SK-N-SH (cell line): ENCODE data around the gene MAGI2. TPM values are rescaled to one million over a fixed set of nuclear protein-coding genes. Genes with fewer than 3 reads are reported as not detected.

Experiments
- CTCF ChIA-PET: fragments of 300-600, 350-600 bp; formaldehyde crosslinking; extraction: SDS; loops from one replicate; lab custom pipeline; 2021; lab: Yijun Ruan, JAX
- POLR2A ChIA-PET: fragments of 350-600 bp; sonication (Branson Sonifier 250); formaldehyde crosslinking; extraction: SDS; loops from one replicate; lab custom pipeline; 2020; ENCODE audit warnings: antibody characterized with exemption, inconsistent platforms; lab: Yijun Ruan, JAX
- DNase-seq: peaks from one replicate; pipeline ENCODE4 v3.0.0; 2012
- H2AFZ ChIP-seq: fragments of 200-600 bp; sonication (generic); 2 replicates; pipeline ENCODE4 v1.8.1; 2016; ENCODE audit warnings: antibody characterized with exemption, mild to moderate bottlenecking, low read depth
- H3F3A ChIP-seq: fragments of 200-600 bp; sonication (generic); replicated peaks from 2 replicates; pipeline ENCODE3; 2016; ENCODE audit warnings: antibody characterized with exemption, mild to moderate bottlenecking; ENCODE audit not compliant: insufficient read depth
- H3K27ac ChIP-seq, 2 experiments: fragments of 200-500 bp in 1 of 2; fragments of 200-600 bp in 1 of 2; sonication (Bioruptor generic) in 1 of 2; sonication (generic), shearing (Covaris generic) in 1 of 2; 2 replicates each; pipeline versions ENCODE4 v1.5.1 to v1.6.1; 2014 to 2016; ENCODE audit warnings: low read depth in 2 of 2, inconsistent platforms in 1 of 2, low read length in 1 of 2, mild to moderate bottlenecking in 1 of 2, mixed read lengths in 1 of 2
- H3K27me3 ChIP-seq: fragments of 200-600 bp; sonication (generic), shearing (Covaris generic); 2 replicates; pipeline ENCODE4 v1.6.1; 2016; ENCODE audit warnings: mixed run types; ENCODE audit not compliant: insufficient read depth
- H3K36me3 ChIP-seq, 2 experiments: fragments of 200-500 bp in 1 of 2; fragments of 200-600 bp in 1 of 2; sonication (Bioruptor generic) in 1 of 2; sonication (generic) in 1 of 2; replicated peaks in 1 of 2; 2 replicates each; pipeline versions ENCODE3 to v1.5.1; 2014 to 2016; ENCODE audit warnings: low read length in 1 of 2, mild to moderate bottlenecking in 1 of 2; ENCODE audit not compliant: insufficient read depth in 2 of 2, control insufficient read depth in 1 of 2
- H3K4me1 ChIP-seq, 2 experiments: fragments of 200-500 bp in 1 of 2; fragments of 200-600 bp in 1 of 2; sonication (Bioruptor generic) in 1 of 2; sonication (generic), shearing (Covaris generic) in 1 of 2; 2 replicates each; pipeline versions ENCODE4 v1.5.1 to v1.6.1; 2014 to 2016; ENCODE audit warnings: low read depth in 1 of 2, low read length in 1 of 2, mixed run types in 1 of 2; ENCODE audit not compliant: insufficient read depth in 2 of 2, control insufficient read depth in 1 of 2
- H3K4me2 ChIP-seq: fragments of 200-600 bp; sonication (generic), shearing (Covaris generic); 2 replicates; pipeline ENCODE4 v1.6.1; 2017; ENCODE audit warnings: mixed run types
- H3K4me3 ChIP-seq, 2 experiments: fragments of 200-500 bp in 1 of 2; fragments of 200-600 bp in 1 of 2; sonication (Bioruptor generic) in 1 of 2; sonication (generic), shearing (Covaris generic) in 1 of 2; 2 replicates each; pipeline versions ENCODE4 v1.5.1 to v1.8.1; 2014 to 2016; ENCODE audit warnings: low read depth in 2 of 2, inconsistent platforms in 1 of 2, low read length in 1 of 2, mild to moderate bottlenecking in 1 of 2, mixed read lengths in 1 of 2, moderate library complexity in 1 of 2
- H3K79me2 ChIP-seq: fragments of 200-600 bp; sonication (generic); 2 replicates; pipeline ENCODE4 v1.8.1; 2017; ENCODE audit warnings: mild to moderate bottlenecking; ENCODE audit not compliant: insufficient read depth
- H3K9ac ChIP-seq: fragments of 200-600 bp; sonication (generic); 2 replicates; pipeline ENCODE4 v1.6.1; 2017; ENCODE audit warnings: mixed run types
- H3K9me2 ChIP-seq: fragments of 200-600 bp; sonication (generic); 2 replicates; pipeline ENCODE4 v1.6.1; 2017; ENCODE audit warnings: mixed run types
- H3K9me3 ChIP-seq: fragments of 200-600 bp; sonication (generic); 2 replicates; pipeline ENCODE4 v1.6.1; 2017; ENCODE audit warnings: mixed run types, mild to moderate bottlenecking, moderate library complexity
- H4K20me1 ChIP-seq: fragments of 200-600 bp; sonication (generic); 2 replicates; pipeline ENCODE4 v1.6.1; 2017; ENCODE audit warnings: mild to moderate bottlenecking, mixed run types; ENCODE audit not compliant: insufficient read depth
- CTCF ChIP-seq: fragments of 200-600 bp; sonication (generic); IDR thresholded peaks from 2 replicates; pipeline ENCODE4 v1.6.1; 2017; ENCODE audit warnings: antibody characterized with exemption, mild to moderate bottlenecking, moderate library complexity
- EP300 ChIP-seq, 2 experiments: IDR thresholded peaks; 2 replicates each; pipeline versions ENCODE4 v1.4.0 to v1.6.1; 2012; ENCODE audit warnings: borderline replicate concordance in 1 of 2, low read depth in 1 of 2, low read length in 1 of 2
- EZH2phosphoT487 ChIP-seq: fragments of 200-600 bp; sonication (generic); IDR thresholded peaks from 2 replicates; pipeline ENCODE4 v1.6.1; 2017; ENCODE audit warnings: low read depth, mixed run types, mild to moderate bottlenecking, antibody characterized with exemption, moderate library complexity, borderline replicate concordance
- FOXM1 ChIP-seq: IDR thresholded peaks from 2 replicates; pipeline ENCODE4 v1.4.0; 2012; ENCODE audit warnings: low read depth, mild to moderate bottlenecking
- GATA2 ChIP-seq: sonication (generic); formaldehyde crosslinking; IDR thresholded peaks from 2 replicates; pipeline ENCODE4 v1.5.0; 2020; ENCODE audit warnings: mild to moderate bottlenecking, missing genetic modification reagents
- JUND ChIP-seq: IDR thresholded peaks from 2 replicates; pipeline ENCODE4 v1.4.0; 2012
- MAX ChIP-seq: IDR thresholded peaks from 2 replicates; pipeline ENCODE4 v1.4.0; 2012; ENCODE audit warnings: low read depth
- MEF2A ChIP-seq: IDR thresholded peaks from 2 replicates; pipeline ENCODE4 v1.4.0; 2012; ENCODE audit warnings: low read depth, borderline replicate concordance
- NRF1 ChIP-seq: IDR thresholded peaks from 2 replicates; pipeline ENCODE4 v1.6.1; 2012; ENCODE audit warnings: low read depth, mild to moderate bottlenecking, low read length
- PBX3 ChIP-seq: IDR thresholded peaks from 2 replicates; pipeline ENCODE4; 2012
- POLR2AphosphoS5 ChIP-seq: IDR thresholded peaks from 2 replicates; pipeline ENCODE4 v1.6.1; 2012; ENCODE audit warnings: low read depth, low read length
- RXRA ChIP-seq: IDR thresholded peaks from 2 replicates; pipeline ENCODE4 v1.4.0; 2012; ENCODE audit warnings: low read depth, mild to moderate bottlenecking, borderline replicate concordance
- SIN3A ChIP-seq: IDR thresholded peaks from 2 replicates; pipeline ENCODE4 v1.6.1; 2012; ENCODE audit warnings: low read depth, mild to moderate bottlenecking, low read length, moderate library complexity, borderline replicate concordance
- SMC3 ChIP-seq: IDR thresholded peaks from 2 replicates; pipeline ENCODE4 v1.6.1; 2012; ENCODE audit warnings: low read depth, low read length, improper control_type of control experiment
- YY1 ChIP-seq: IDR thresholded peaks from 2 replicates; pipeline ENCODE4 v1.4.0; 2012; ENCODE audit warnings: low read depth, mild to moderate bottlenecking
- ZBTB33 ChIP-seq: IDR thresholded peaks from 2 replicates; pipeline ENCODE4 v1.4.0; 2012; ENCODE audit warnings: low read depth, borderline replicate concordance
- WGBS: methylation state at CpG from one replicate; pipeline ENCODE4 v1.1.6; 2017; ENCODE audit warnings: low lambda C conversion rate; 5-methylcytosine and 5-hydroxymethylcytosine counted together
- polyA plus RNA-seq, 3 experiments: library from polyadenylated mRNA; depleted of rRNA; stranded (reverse); fragments of >200 nt; gene quantifications; 2 replicates each; pipeline ENCODE4 v1.2.3, GENCODE V29; 2012

MAGI2 gene
- polyA plus RNA-seq, 1 of the 3 experiments (the other 2 are of a cell fraction): 1.1 TPM

- no peaks in the 10 kb centered on the region; a peak in 1 of 4 replicates for H3K4me1 ChIP-seq
- no peaks in the 10 kb centered on the region for H4K20me1 ChIP-seq
- no peak for DNase-seq
- H3K9me2 ChIP-seq: no peaks in the 10 kb centered on the region
- WGBS: 53% methylated on average over 1 of the region's 1 CpG
- no peak overlapping the region for H3K27ac ChIP-seq
- H3K9ac ChIP-seq: no peak overlapping the region
- CTCF ChIA-PET: interaction anchor here (0.7 to 1.2 kb wide), 2 partner anchors 13 to 21 kb away, joined by 3 to 4 read pairs; no protein-coding TSS in a partner anchor
- H3K79me2 ChIP-seq: no peaks in the 10 kb centered on the region
- H3K4me2 ChIP-seq: no peak overlapping the region
- no peak overlapping the region for H3K4me3 ChIP-seq
- H3K27me3 ChIP-seq: no peaks in the 10 kb centered on the region
- H3K9me3 ChIP-seq: no peaks in the 10 kb centered on the region
- H2AFZ ChIP-seq: no peak overlapping the region
- H3F3A ChIP-seq: no peaks in the 10 kb centered on the region
- TF ChIP-seq YY1: no peak
- TF ChIP-seq MAX: no peak
- TF ChIP-seq NRF1: no peak
- TF ChIP-seq EP300 (IDR thresholded peaks at IDR 0.05; ENCODE audit: borderline replicate concordance in 1 of 2, low read depth in 1 of 2, low read length in 1 of 2): no peak
- no peak for TF ChIP-seq FOXM1
- no peak for TF ChIP-seq SMC3
- TF ChIP-seq CTCF: no peak
- no peaks in the 10 kb centered on the region for H3K36me3 ChIP-seq
- POLR2A ChIA-PET: no interaction called here
Measured at GRCh38 chr7:78742694-78743093, 710.8 kb downstream of the MAGI2 start.

GRCh38 chr7:78736548-78736947 is 716.9 kb downstream of the MAGI2 start:
- H3K27ac ChIP-seq: no peak overlapping the region
- WGBS: 45% methylated on average over 1 of the region's 1 CpG
- ChIA-PET POLR2A (no interaction called here), CTCF (interaction anchor here (1.4 kb wide), 1 partner anchor 11 kb away, joined by 3 read pairs; no protein-coding TSS in a partner anchor)
- TF ChIP-seq MAX: no peak
- TF ChIP-seq FOXM1: no peak
- TF ChIP-seq GATA2 (CRISPR knock-in tag): no peak
- no peak for TF ChIP-seq EZH2phosphoT487
- no peak for TF ChIP-seq ZBTB33
- no peak for TF ChIP-seq PBX3
- TF ChIP-seq SIN3A: no peak
- no peak for TF ChIP-seq SMC3
- TF ChIP-seq JUND: no peak
- TF ChIP-seq RXRA: no peak
- TF ChIP-seq YY1: no peak
- TF ChIP-seq CTCF: no peak
- no peak for TF ChIP-seq POLR2AphosphoS5
- no peak for TF ChIP-seq MEF2A
- no peak for TF ChIP-seq NRF1
- H3K4me1 ChIP-seq: no peaks in the 10 kb centered on the region; a peak in 1 of 4 replicates
- H3K36me3 ChIP-seq: no peaks in the 10 kb centered on the region
- H3K9me3 ChIP-seq: no peaks in the 10 kb centered on the region
- H3K9me2 ChIP-seq: peaks cover 3% of the 10 kb centered on the region; the same call in 1 of the 2 replicates
- no peak overlapping the region for H3K9ac ChIP-seq
- no peak overlapping the region for H2AFZ ChIP-seq
- no peak for DNase-seq
- H3K4me2 ChIP-seq: no peak overlapping the region
- no peaks in the 10 kb centered on the region for H3F3A ChIP-seq
- no peak overlapping the region for H3K4me3 ChIP-seq
- H3K27me3 ChIP-seq: no peaks in the 10 kb centered on the region
- no peaks in the 10 kb centered on the region for H4K20me1 ChIP-seq
- H3K79me2 ChIP-seq: no peaks in the 10 kb centered on the region
